ENCODE measurements around the gene MLLT10. TPM values are rescaled to one million over a fixed set of nuclear protein-coding genes. Genes with fewer than 3 reads are reported as not detected.
A peak's percentile ranks its signal among the peaks of the same experiment; 100 is the strongest.

MLLT10 gene
- total and polyA plus RNA-seq, 10 of the 15 experiments (the other 5 are each of a cell fraction or from before 2014, with no cell fraction given) = 8.7 to 61.1 (median 28.5) TPM

DNA sequence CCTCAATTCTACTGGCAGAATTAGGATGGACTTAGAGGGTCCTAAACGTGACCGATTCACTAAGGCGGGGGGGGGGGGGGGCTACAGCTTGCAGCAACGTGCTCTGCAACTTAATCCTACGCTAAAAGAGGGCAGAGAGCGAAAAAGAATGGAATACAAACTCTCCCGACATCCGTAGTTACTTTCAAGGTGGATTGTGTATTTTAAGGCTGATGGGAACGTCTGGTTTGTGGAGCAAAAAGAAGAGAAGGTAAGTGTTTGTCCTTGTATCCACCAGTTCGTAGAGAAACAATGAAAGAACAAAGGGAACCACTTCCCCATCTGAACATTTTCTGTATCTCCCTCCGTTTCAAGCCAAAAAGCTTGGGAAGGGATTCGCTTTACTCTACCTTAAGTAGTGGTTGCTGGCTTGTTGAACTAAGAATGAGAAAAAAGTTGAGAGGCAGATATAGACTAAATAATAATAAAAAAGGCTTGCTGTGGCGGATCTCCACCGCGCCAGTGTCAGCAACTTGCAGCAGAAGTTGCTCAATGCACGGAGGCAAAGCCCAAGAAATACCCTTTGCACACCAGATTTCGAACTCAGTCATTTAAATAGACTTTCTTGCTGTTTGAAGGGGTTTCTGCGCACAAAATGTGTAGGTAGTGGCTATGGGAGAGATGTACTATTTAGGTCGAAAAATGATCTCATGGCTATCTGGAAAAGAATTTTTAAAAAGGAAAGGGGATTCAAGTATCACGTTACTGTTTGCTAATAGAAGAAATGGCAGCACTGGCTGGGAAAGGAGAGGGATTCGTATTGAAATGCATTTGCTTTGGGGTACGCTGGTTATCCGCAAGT lies 9.3 kb upstream of the MLLT10 start:
- intact Hi-C loops (cut with micrococcal nuclease; ENCODE audit: unreplicated experiment) = no loop called here
- ChIA-PET CTCF (interaction anchor here (1.0 to 1.1 kb wide), 2 partner anchors 149 to 208 kb away, joined by 3 read pairs; no protein-coding TSS in a partner anchor), SMC1A (ENCODE audit: uncharacterized antibody, unreplicated experiment) (interaction anchor here (1.0 to 1.5 kb wide), 2 partner anchors 25 to 29 kb away, joined by 4 to 5 read pairs; no protein-coding TSS in a partner anchor), RAD21 (ENCODE audit: unreplicated experiment) (interaction anchor here (0.6 to 1.5 kb wide), 2 partner anchors 9 to 52 kb away, joined by 3 read pairs; partner anchors contain the start of gene MLLT10), POLR2A (interaction anchor here (0.5 kb wide), 1 partner anchor 20 kb away, joined by 3 read pairs; no protein-coding TSS in a partner anchor)
- H3K9ac ChIP-seq (ENCODE audit: control insufficient read depth, insufficient read depth, low read length) = no peak overlapping the region
- no peaks in the 10 kb centered on the region for H3K9me3 ChIP-seq (replicated peaks; ENCODE audit: control insufficient read depth, insufficient read depth, low read length)
- peak overlapping the region; percentile 77 for H2AFZ ChIP-seq (ENCODE audit: control insufficient read depth, low read depth, low read length)
- in situ Hi-C loops (cut with MboI) = loop anchor here (5.0 kb wide), 1 partner anchor 793 kb away; the partner anchor contains the start of gene COMMD3
- H3K36me3 ChIP-seq (ENCODE audit: control insufficient read depth in 2 of 2, insufficient read depth in 2 of 2, low read length in 1 of 2) = no peaks in the 10 kb centered on the region
- H3K27ac ChIP-seq (ENCODE audit: control insufficient read depth, insufficient read depth) = no peak overlapping the region
- no peaks in the 10 kb centered on the region for H3K79me2 ChIP-seq (ENCODE audit: control insufficient read depth, insufficient read depth, low read length)
- no peak for ATAC-seq
- WGBS (ENCODE audit: insufficient coverage, insufficient replicate concordance, low lambda C conversion rate, missing lambda C conversion rate) = 49% methylated on average over 23 of the region's 23 CpGs
- FAIRE-seq = no peak
- H4K20me1 ChIP-seq (ENCODE audit: control insufficient read depth, insufficient read depth) = no peaks in the 10 kb centered on the region
- DNase-seq (ENCODE audit: low read depth, low spot score) = no peak
- peaks cover 15% of the 10 kb centered on the region for H3K4me1 ChIP-seq (ENCODE audit: control insufficient read depth, insufficient read depth, low read length)
- TF ChIP-seq RAD51 (IDR thresholded peaks at IDR 0.05) (no peak), ZNF384 (IDR thresholded peaks at IDR 0.05; ENCODE audit: borderline replicate concordance, low read depth, low read length) (no peak), NFXL1 (IDR thresholded peaks at IDR 0.05; ENCODE audit: borderline replicate concordance) (no peak), CBX5 (IDR thresholded peaks at IDR 0.05; ENCODE audit: low read depth) (no peak), RFX5 (IDR thresholded peaks at IDR 0.05; ENCODE audit: low read depth, low read length) (no peak), BMI1 (IDR thresholded peaks at IDR 0.05; ENCODE audit: borderline replicate concordance) (no peak), SPI1 (IDR thresholded peaks at IDR 0.05; ENCODE audit: borderline replicate concordance, insufficient read depth, low read depth, low read length) (peak; percentile 36; the same call in 1 of the 2 replicates)
- peak overlapping the region; percentile 80 for H3K4me3 ChIP-seq
- H3K4me2 ChIP-seq (ENCODE audit: control insufficient read depth, insufficient read depth) = peak overlapping the region; percentile 92
- no TSS peak for BruUV-seq (replicated peaks)
- peaks cover 0 to 4% of the 10 kb centered on the region in 2 experiments; a peak in 1 of 4 replicates for H3K27me3 ChIP-seq (replicated peaks in 1 of 2; ENCODE audit: control insufficient read depth in 2 of 2, insufficient read depth in 2 of 2, low read length in 1 of 2)

Measured in GM12878 (cell line).